Thymus (tissue), 11 donors: ENCODE data around the gene RNF224. TPM values are rescaled to one million over a fixed set of nuclear protein-coding genes. Genes with fewer than 3 reads are reported as not detected.

Experiments used
- DNase-seq, 9 donors: peaks; one replicate each; pipeline ENCODE4 v3.0.0-alpha.2; 2013; ENCODE audit warnings: low spot score in 9 of 9, low read depth in 6 of 9, missing footprints in 1 of 9
- H3K27ac ChIP-seq, 2 donors: one replicate each; pipeline ENCODE4 v1.5.1; 2013; ENCODE audit warnings: control low read depth in 1 of 2, low read depth in 1 of 2, low read length in 1 of 2, mild to moderate bottlenecking in 1 of 2, moderate library complexity in 1 of 2
- H3K27me3 ChIP-seq, 2 donors: one replicate each; pipeline ENCODE4 v1.5.1; 2013; ENCODE audit warnings: low read length in 1 of 2; ENCODE audit not compliant: control insufficient read depth in 2 of 2, insufficient read depth in 1 of 2
- H3K36me3 ChIP-seq, 2 donors: one replicate each; pipeline ENCODE4 v1.5.1; 2013; ENCODE audit warnings: low read length in 1 of 2, mild to moderate bottlenecking in 1 of 2, moderate library complexity in 1 of 2; ENCODE audit not compliant: control insufficient read depth in 2 of 2, insufficient read depth in 2 of 2
- H3K4me1 ChIP-seq, 2 donors: one replicate each; pipeline ENCODE4 v1.5.1; 2013; ENCODE audit warnings: low read length in 2 of 2; ENCODE audit not compliant: control insufficient read depth in 2 of 2, insufficient read depth in 2 of 2
- H3K4me3 ChIP-seq, 2 donors: one replicate each; pipeline ENCODE4 v1.5.1; 2013; ENCODE audit warnings: low read length in 2 of 2, control low read depth in 1 of 2, mild to moderate bottlenecking in 1 of 2
- H3K9me3 ChIP-seq, 2 donors: one replicate each; pipeline ENCODE4 v1.5.1; 2013; ENCODE audit warnings: low read length in 1 of 2, mild to moderate bottlenecking in 1 of 2; ENCODE audit not compliant: control insufficient read depth in 2 of 2, insufficient read depth in 1 of 2
- WGBS: extraction: QIAGEN DNeasy Blood & Tissue Kit; methylation state at CpG from one replicate; pipeline ENCODE4 v1.1.7; 2013; 5-methylcytosine and 5-hydroxymethylcytosine counted together
- polyA plus RNA-seq: library from polyadenylated mRNA; stranded (reverse); fragments of 200-250 nt; gene quantifications from one replicate; pipeline ENCODE4 v1.2.3, GENCODE V29; 2013
- total RNA-seq: library from RNA; stranded (reverse); fragments of 120-200 nt; gene quantifications from one replicate; pipeline ENCODE4 v1.2.4, GENCODE V29; 2013
- donor health status: healthy.

Gene RNF224
- total and polyA plus RNA-seq, 2 donors, result 0.05 to 0.16 TPM

DNA sequence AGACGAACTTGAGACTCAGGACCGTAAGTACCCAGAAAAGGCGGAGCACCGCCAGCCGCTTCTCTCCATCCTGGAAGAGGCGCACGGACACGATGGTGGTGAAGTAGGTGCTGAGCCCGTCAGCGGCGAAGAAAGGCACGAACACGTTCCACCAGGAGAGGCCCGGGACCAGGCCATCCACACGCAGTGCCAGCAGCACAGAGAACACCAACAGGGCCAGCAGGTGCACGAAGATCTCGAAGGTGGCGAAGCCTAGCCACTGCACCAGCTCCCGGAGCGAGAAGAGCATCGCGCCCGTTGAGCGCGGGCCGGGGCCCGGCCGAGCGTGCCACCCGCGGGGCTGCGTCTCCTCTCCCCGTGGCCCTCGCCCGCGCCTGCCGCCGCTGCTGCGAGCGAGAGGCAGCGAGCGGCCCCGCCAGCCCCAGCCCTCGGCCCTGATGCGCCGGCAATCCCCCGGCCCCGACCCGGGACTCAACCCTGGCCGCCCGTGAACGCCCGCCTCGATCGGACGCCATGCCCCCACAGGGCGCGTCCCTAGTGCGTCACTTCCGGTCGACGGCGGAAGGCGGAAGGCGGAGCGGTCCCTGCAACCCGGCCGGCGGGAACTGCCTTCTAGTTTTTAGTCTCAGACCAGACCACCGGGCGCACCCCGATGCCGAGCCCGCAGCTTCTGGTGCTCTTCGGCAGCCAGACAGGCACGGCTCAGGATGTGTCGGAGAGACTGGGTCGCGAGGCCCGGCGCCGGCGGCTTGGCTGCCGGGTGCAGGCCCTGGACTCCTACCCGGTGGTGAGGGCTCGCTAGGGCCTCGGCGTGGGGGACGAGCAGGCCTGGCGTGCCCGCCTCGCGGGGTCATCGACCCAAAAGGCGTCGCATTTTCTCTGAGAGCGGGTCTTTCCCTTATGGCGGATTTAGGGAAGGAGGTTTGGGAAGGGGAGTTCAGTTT, 21.9 kb upstream of the RNF224 start, which contains the start of the genes NDOR1 and TMEM203:
TSS of gene NDOR1 (plus strand) at position 575 of the 944 bp plus-strand sequence. CDS start at position 653, 78 bp downstream.
TSS of gene TMEM203 (minus strand) at position 523 of the 944 bp plus-strand sequence. CDS start at position 289, 234 bp downstream.
- Histone ChIP-seq H3K27me3 (no peaks in the 10 kb centered on the region), H3K4me1 (peaks cover 27 to 35% of the 10 kb centered on the region in 2 donors), H3K36me3 (peaks cover 10 to 11% of the 10 kb centered on the region in 2 donors), H3K9me3 (peaks cover 0 to 9% of the 10 kb centered on the region in 2 donors), H3K4me3 (peak within 1 kb of the TSS; percentile 84 to 92), H3K27ac (peak within 1 kb of the TSS; percentile 65 to 81)
- DNase-seq, result peak; percentile 68 to 94 (median 86)
- under 1% methylated on average over 98 of the region's 98 CpGs for WGBS

DNA sequence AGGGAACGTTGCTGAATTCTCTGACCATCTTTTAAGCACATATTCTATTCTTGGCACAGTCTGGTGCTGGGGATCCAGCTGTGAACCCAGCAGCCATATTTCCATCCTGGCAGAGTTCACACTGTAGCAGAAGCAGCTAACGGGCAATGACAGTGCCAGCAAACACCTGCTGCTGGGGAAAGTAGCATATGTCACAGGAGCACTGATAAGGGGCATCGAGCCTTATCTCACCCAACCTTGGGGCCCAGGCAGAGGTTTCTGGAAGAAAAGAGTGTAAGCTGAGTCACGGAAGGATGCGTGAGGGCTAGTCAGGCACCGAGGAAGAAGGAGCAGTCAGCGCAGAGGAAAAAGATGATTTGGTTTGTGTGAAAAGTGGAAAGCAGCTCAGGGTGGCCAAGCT, 20.7 kb upstream of the RNF224 start:
- WGBS, result 92% methylated on average over 7 of the region's 7 CpGs
- DNase-seq, result no peak
- peaks cover 0 to 9% of the 10 kb centered on the region in 2 donors for H3K9me3 ChIP-seq
- H3K27me3 ChIP-seq, result no peaks in the 10 kb centered on the region
- no peak overlapping the region for H3K27ac ChIP-seq
- H3K4me3 ChIP-seq, result peak overlapping the region in 1 of 2 donors; percentile 92
- H3K4me1 ChIP-seq, result peaks cover 23 to 28% of the 10 kb centered on the region in 2 donors
- H3K36me3 ChIP-seq, result peaks cover 10 to 11% of the 10 kb centered on the region in 2 donors

DNA sequence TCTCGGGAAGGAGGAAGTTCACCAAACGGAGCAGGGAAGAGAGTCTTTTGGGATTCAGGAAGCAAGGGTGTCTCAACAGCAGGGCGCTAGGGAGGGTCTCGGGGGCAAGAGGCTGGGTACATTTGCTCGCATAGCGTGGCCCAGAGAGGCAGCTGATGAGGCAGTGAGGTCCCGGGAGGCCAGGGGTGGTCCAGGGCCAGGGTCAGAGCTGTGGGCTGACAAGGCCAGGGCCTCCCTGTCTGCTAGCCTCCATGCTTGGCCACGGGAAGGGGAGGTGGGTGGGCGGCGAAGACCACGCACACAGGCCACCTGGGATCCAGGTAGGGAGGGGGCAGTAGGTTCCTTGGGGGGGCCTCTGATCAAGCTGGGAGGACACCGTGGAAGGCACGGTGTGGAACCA, 15.8 kb upstream of the RNF224 start:
- Histone ChIP-seq H3K4me1 (peaks cover 4 to 6% of the 10 kb centered on the region in 2 donors), H3K4me3 (no peak overlapping the region), H3K27me3 (no peaks in the 10 kb centered on the region), H3K27ac (no peak overlapping the region), H3K36me3 (peaks cover 26 to 45% of the 10 kb centered on the region in 2 donors), H3K9me3 (peaks cover 0 to 3% of the 10 kb centered on the region in 2 donors)
- DNase-seq, result no peak
- WGBS, result 89% methylated on average over 13 of the region's 13 CpGs

DNA sequence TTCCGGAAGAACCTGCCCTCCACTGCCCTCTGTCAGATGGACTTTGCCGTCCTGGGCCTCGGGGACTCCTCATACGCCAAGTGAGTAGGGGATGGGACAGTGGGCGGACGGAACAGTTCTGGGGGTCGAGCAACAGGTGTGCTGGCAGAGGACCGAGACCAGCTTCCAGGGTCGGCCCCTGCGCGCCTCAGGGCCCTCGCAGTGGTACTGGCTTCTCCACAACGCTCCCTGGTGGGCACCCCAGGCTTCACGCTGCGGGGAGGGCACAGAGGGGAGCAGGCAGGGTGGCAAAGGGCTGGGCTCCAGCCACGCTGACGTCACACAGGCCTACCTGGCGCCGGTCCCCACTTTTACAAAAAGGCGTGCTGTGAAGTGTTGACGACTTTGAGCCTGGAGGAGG, 14.8 kb upstream of the RNF224 start:
- no peaks in the 10 kb centered on the region for H3K4me1 ChIP-seq
- H3K4me3 ChIP-seq, result no peak overlapping the region
- no peak for DNase-seq
- no peak overlapping the region for H3K27ac ChIP-seq
- 96% methylated on average over 21 of the region's 21 CpGs for WGBS
- no peaks in the 10 kb centered on the region for H3K27me3 ChIP-seq
- H3K36me3 ChIP-seq, result peaks cover 27 to 52% of the 10 kb centered on the region in 2 donors
- peaks cover 0 to 3% of the 10 kb centered on the region in 2 donors for H3K9me3 ChIP-seq

DNA sequence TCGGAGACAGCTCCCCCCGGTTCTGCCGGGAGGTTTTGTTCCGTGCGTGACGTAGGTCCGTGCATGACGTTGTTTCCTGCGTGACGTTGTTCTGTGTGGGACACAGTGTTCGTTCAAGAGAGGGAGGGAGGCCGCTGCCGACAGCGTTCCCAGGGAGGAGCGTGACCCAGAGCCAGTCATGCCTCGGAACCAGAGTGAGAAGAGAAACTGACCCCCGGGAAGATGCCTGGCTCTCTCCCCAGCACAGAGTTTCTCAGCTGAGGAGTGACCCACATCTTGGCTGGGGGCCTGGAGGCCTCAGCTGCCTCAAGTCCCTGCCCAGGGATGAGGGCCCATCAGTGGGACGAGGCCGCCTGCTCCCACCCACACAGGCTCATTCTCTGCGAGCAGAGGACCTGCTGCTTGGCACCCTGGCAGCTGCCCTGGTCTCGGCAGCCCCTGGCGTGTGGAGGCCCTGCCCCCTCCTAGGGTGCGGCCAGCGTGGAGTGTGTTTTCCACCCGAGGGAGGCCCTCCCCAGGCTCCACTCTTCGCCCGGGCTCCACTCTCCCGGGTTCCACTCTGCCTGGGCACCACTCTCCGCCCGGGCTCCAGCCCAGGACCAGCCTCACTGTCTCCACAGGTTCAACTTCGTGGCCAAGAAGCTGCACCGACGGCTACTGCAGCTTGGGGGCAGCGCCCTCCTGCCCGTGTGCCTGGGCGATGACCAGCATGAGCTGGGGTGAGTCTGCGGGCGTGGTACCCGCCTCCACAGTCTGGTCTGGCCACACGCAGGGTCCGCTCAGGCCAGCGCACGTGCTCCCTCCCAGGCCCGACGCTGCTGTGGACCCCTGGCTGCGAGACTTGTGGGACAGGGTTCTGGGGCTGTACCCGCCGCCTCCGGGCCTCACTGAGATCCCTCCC, 13.9 kb upstream of the RNF224 start:
- Histone ChIP-seq H3K9me3 (peaks cover 0 to 3% of the 10 kb centered on the region in 2 donors), H3K4me1 (no peaks in the 10 kb centered on the region), H3K36me3 (peaks cover 27 to 52% of the 10 kb centered on the region in 2 donors), H3K27me3 (no peaks in the 10 kb centered on the region), H3K27ac (no peak overlapping the region), H3K4me3 (no peak overlapping the region)
- 97% methylated on average over 49 of the region's 49 CpGs for WGBS
- DNase-seq, result no peak

DNA sequence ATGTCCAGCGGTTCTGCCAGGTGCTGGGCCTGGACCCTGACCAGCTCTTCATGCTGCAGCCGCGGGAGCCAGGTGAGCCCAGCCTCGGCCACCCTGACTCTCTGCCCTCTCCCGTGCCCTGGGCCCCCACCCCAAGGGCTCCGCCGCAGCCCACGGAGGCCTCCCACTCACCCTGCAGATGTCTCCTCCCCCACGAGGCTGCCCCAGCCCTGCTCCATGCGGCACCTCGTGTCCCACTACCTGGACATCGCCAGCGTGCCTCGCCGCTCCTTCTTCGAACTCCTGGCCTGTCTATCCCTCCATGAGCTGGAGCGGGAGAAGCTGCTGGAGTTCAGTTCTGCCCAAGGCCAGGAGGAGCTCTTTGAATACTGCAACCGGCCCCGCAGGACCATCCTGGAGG, 12.7 kb upstream of the RNF224 start:
- H3K27me3 ChIP-seq, result no peaks in the 10 kb centered on the region
- no peaks in the 10 kb centered on the region for H3K9me3 ChIP-seq
- H3K4me3 ChIP-seq, result no peak overlapping the region
- H3K36me3 ChIP-seq, result peaks cover 23 to 45% of the 10 kb centered on the region in 2 donors
- no peaks in the 10 kb centered on the region for H3K4me1 ChIP-seq
- no peak for DNase-seq
- WGBS, result 99% methylated on average over 19 of the region's 19 CpGs
- H3K27ac ChIP-seq, result no peak overlapping the region

DNA sequence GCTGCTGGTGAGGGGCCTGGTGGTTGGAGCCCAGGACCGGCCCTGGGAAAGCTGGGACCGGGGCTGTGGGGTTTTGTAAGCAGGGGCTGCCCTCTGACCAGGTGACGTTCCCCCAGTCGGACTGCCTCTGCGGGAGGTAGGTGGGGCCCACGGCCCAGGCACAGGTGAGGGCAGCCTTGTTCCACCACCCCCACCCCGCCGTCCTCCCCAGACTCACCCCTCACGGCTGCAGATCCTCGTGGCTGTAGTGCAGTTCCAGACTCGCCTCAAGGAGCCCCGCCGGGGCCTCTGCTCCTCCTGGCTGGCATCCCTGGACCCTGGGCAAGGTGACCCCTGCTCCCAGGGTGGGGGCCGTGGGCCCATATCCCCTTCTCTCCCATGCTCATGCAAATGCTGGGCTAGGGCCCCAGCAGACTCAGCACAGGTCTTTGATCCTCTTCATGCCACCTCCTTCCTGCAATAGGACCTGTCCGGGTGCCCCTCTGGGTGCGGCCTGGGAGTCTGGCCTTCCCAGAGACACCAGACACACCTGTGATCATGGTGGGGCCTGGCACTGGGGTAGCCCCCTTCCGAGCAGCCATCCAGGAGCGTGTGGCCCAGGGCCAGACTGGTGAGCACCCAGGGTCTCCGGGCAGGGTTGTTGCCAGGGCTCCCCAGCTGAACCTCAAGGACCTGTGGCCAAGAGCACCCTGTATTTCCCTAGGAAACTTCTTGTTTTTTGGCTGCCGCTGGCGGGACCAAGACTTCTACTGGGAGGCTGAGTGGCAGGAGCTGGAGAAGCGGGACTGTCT, 11.9 kb upstream of the RNF224 start:
- Histone ChIP-seq H3K27ac (no peak overlapping the region), H3K9me3 (no peaks in the 10 kb centered on the region), H3K36me3 (peaks cover 23 to 40% of the 10 kb centered on the region in 2 donors), H3K27me3 (peaks cover 0 to 7% of the 10 kb centered on the region in 2 donors), H3K4me3 (no peak overlapping the region), H3K4me1 (no peaks in the 10 kb centered on the region)
- WGBS, result 98% methylated on average over 22 of the region's 22 CpGs
- DNase-seq, result no peak

DNA sequence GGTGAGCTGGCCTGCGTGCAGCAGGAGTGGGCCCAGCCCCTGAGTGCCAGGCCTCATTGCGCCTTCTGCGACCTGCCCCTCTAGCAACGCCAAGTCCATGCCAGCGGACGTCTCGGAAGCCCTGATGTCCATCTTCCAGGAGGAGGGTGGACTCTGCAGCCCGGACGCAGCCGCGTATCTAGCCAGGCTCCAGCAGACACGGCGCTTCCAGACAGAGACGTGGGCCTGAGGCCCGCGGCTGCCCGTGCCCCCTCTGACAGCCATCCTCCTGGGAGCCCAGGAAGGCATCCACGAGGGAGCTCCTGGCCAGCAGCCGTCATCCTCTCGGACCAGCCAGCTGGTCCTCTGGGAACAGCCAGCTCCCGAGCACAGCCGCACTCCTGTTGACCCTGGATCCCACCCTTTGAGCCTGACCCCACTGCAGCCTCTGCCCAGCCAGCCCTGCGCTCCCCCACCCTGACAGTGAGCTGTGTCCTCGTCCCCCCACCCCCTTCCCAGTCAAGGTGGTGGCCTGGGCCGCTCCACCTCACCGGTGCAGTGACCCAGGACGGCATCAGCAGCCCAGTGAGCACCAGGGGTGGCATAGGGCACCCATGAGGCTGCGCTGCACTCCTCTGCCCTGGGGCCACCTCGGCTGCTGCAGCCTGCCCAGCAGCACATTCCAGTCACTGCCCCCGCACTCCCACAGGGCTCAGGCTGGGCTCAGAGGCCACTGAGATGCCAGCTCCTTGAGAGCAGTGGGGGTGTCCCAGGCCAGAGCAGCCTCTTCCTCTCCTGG, 10.9 kb upstream of the RNF224 start:
- H3K36me3 ChIP-seq, result peaks cover 23 to 40% of the 10 kb centered on the region in 2 donors
- H3K4me3 ChIP-seq, result no peak overlapping the region
- no peaks in the 10 kb centered on the region for H3K9me3 ChIP-seq
- 97% methylated on average over 30 of the region's 30 CpGs for WGBS
- no peak for DNase-seq
- no peaks in the 10 kb centered on the region for H3K4me1 ChIP-seq
- peaks cover 4 to 17% of the 10 kb centered on the region in 2 donors for H3K27me3 ChIP-seq
- H3K27ac ChIP-seq, result peak overlapping the region in 1 of 2 donors; percentile 52
